ENCODE measurements around the gene ITGA6.

The ITGA6 gene

DNA sequence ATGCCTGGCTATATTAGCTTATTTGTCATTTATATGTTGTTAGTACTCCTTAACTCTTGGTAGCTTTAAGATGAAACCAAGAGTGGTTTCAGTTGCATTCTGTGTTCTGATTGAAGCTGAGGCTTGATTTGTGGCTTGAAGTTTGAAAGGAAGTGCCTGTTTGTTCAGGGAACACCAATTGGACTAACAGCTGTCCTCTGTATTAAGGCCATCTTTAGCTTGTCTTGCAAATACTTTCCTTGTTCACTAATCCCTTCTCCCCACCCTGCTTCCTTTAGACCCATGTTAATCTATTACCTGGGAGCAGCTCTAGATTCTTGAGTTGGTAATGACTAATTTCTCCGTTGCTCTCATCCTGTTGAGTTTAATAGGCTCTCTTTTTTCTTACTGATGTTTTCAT lies 13.4 kb downstream of the ITGA6 start:
- DNase-seq (ENCODE audit: low read depth, low spot score): no peak

DNA sequence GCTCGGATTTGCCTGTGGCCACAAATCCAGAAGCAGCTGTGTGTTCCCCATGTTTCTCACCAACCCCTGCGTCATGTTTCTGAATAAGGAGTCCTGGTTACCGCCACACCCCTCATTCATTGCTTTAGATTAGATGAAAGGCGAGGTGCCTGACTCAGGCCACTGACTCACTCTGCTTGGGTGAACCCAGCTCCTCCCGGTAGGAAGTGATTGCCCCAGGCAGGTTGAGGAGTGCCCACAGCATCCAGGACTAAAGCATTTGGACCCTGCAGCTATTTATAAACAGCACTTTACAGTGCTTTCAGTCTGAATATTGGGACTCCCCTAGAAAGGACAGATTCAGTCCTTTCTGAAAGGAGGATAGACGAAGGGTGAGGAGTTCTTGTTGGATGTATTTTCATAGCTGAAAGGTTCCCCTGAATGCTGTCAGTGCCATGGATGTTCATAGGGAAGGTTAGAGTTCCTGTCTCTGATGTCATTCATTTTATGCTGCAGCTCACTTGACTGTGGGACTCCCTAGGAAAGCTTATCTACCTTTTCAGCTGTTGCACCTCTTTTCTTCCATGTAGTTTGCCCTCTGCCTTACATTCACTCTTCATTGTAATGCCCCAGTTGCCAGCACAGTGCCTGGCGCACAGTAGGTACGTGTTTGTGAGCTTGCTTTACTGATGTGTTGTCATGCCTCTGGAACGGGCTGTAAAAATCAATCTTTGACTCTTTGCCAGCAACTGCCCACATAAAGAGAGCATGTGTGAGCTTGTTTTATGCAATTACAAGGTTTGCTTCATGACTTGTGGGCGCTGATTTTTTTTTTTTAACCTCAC lies 14.9 kb downstream of the ITGA6 start:
- DNase-seq (ENCODE audit: low read depth, low spot score): no peak

DNA sequence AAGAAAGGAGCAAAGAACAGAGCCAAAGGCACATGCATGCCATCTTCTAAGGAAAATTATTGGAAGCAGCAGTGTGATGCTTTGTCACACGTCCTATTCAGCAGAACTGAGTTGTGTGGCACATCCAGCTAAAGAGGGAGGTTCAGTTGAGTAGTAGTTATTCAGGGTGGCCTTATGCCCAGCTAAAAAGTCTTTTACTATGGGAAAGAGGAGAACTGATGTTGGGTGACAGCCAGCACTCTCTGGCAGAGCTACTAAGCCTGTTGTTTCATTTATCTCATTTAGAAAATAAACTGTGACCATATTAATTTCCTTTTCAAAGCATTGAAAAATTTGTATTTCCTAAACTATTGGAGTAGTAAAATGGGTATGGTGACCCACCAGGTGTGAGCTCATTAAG lies 18.5 kb downstream of the ITGA6 start:
- DNase-seq (ENCODE audit: low read depth, low spot score): no peak

DNA sequence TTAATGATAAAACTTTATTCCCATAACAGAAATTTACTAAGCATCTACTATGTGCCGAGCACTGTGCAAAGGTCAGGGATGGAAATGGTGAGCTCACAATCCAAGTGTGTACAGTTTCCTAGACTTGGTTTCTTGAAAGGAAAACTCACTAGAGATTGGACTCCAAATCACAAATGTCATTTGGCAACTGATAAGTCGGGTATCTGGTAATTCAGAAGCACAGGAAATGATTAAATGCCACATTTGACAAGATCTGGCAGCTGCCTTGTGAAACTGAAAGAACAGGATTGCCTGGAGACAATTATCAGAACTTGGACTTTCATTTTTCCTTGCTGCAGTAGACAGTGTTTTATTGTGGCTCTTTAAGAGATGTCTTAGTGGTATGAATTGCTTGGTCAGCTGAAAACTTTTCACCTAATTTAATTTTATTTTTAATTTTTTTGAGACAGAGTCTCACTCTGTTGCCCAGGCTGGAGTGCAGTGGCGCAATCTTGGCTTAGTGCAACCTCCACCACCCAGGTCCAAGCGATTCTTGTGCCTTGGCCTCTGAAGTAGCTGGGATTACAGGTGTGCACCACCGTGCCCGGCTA lies 19.2 kb downstream of the ITGA6 start:
- no peak for DNase-seq (ENCODE audit: low read depth, low spot score)

DNA sequence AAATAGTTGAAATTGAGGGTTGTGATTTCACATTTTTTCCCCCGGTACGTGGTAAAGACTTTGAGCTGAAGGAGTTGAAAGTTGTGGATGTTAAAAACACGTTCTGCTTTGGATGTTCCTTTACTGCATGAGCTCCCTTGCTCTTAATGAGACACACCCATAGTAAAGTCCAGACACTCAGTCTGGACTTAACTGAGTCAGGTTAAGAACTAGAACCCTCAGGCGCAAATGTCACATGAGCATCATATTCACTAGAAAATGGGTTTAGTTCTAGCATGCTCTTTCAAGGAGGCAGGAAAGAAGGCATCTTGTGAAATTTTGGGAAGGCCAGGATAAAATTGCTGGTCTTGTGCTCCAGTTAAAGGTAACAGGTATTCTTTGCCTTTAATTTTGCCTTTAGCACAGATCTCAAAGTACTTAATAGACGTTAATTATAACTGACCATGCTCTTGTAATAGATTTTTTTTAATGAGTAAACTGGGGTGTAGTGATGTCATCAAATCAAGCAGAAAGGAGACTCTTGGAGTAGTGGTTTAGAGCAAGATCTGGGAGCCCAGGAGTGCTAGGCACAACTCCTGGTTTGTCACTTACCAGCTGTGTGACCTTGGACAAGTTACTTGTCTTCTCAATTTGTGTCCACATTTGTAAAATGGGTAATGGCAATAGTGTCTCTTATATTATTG lies 20.6 kb downstream of the ITGA6 start:
- no peak for DNase-seq (ENCODE audit: low read depth, low spot score)

DNA sequence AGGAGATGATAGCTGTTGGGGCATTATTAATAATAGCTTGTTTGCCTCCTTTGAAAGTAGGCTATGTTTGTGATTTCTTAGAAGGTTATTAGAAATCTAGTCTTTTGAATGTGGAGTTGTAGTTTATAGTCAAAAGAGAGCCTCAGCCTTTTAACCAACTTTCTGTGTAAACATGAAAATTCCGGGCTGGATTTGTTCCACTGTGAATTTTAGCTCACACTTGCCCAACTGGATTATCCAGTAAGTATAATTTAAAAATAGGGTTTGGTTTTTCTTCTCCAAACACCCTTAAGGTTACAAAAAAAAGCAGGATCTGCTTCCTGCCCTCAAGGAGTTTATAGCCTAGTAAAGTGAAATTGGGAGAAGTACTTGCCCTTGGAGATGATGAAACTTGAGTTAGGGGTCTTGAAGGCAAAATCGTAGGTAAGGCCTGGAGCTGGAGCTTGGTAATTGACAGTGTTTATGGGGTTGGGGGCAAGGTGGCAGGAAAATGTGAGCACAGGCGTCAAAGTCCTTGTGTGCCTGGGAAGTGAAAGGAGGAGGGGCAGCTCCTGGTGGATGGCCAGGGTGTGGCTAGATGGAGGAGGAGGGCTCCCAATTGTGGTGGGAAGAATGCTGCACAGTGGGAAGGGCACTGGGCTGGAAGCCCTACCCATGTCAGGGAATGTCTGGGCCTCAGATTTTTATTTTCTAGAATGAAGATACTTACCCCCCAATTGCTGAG lies 21.3 kb downstream of the ITGA6 start:
- no peak for DNase-seq (ENCODE audit: low read depth, low spot score)

DNA sequence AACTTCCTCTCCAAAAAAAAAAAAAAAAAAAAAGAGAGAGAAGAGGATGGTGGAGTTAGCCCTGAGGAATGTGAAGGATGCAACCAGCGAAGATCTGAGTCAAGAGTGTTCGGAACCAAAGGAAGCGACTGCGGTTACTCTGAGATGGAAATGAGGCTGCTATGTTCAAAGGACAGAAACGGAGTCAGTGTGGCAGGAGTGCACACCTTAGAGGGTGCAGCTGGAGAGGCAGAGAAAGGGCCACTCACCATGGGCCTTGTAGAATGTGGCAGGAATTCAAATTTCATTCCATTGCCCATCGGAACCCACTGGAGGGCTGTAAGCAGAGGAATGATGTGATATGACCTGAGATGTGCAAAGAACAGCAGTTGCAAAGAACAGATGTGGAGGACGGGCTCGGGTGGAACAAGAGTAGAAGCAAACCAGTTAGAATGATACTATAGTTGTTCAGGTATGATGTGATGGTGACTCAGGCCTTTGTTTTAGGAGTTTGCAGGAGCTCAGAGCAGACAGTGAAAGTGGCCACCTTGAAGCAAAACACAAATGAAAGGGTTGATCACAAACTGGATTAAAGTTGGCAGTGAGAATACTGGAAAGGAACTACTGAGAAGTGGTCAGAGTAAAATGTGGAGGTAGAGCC lies 22.6 kb downstream of the ITGA6 start:
- DNase-seq (ENCODE audit: low read depth, low spot score): no peak

DNA sequence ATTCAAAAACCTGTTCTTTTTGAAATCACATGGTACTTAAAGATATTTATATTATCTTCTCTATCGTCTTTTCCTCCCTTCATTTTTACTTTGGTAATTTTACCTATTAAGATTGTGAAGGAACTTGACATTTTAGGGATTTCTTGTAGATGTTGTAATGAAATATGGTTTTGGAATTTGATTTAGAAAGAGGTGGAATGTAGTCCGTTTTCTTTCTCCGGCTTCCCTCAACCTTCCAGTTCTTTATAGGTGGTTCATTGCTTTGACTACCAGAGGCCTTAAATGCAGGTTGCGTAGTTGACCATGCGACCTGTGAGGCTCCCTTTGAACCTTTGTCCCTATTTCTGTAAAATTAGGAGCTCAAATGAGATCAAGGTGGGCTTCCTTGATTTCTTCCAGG lies 24.5 kb downstream of the ITGA6 start:
- DNase-seq (ENCODE audit: low read depth, low spot score): no peak

DNA sequence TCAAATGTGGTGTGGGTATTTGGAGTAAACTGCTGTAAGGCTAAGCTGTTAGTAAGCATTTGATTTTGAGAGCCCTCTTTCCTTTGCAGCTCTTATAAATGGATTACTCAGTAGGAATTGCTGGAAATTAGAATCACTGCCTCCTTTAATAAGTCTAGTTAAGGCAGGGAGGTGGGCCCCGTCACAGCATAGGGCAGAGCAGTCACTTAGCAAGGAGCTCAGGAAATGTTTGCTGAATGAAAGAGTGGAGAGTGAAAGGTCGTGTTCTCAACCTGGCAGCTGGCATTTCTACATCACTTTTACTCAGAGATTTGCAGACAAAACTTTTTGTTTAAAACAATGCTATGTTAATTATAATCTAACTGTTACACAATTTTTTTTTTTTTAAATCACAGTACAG lies 25.5 kb downstream of the ITGA6 start:
- DNase-seq (ENCODE audit: low read depth, low spot score): no peak

DNA sequence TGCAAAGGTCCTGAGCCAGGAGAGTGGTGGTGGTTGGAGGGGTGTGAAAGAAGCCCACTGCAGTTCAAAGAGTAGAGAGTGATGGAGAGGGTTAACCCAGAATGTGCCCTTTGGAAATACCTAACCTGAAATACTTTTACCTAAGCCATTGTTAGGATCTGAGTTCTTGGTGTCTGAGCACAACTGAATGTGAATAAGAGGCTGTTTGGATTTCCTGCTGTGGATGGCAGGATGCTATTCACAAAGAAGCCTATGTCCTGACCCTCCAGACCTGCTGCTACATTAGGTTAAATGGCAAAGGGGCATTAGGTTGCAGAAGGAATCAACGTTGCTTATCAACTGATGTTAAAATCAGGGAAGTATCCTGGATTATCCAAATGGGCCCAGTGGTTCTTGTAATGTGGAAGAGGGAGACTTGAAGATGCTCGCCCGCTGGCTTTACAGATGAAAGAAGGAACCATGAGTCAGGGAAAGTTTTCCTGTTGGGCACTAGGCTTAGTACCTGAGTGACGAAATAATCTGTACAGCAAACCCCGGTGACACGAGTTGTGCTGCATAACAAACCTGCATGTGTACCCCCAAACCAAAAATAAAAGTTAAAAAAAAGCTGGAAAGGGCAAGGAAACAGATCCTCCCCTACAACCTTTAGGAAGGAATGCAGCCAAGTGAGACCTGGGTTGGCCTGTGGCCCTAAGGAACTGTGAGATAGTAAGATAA lies 27.2 kb downstream of the ITGA6 start:
- DNase-seq (ENCODE audit: low read depth, low spot score): no peak

DNA sequence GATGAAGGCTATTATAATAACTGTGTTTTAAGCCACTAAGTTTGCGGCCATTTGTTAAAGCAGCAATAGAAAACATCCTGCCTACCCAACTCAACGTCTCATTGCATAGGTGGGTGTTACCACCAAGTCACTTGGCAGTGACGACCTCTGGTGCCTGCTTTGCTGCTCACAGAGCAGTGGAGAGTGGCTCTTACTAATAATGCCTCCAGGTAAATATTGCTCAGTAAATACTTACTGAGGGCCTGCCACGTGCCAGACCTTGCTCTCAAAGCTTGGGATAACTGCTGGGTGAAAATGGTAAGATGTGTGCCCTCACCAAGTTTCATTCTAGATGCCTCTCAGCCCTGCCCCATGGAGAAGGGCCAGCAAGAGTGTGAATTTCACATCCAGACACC lies 27.7 kb downstream of the ITGA6 start:
- no peak for DNase-seq (ENCODE audit: low read depth, low spot score)

DNA sequence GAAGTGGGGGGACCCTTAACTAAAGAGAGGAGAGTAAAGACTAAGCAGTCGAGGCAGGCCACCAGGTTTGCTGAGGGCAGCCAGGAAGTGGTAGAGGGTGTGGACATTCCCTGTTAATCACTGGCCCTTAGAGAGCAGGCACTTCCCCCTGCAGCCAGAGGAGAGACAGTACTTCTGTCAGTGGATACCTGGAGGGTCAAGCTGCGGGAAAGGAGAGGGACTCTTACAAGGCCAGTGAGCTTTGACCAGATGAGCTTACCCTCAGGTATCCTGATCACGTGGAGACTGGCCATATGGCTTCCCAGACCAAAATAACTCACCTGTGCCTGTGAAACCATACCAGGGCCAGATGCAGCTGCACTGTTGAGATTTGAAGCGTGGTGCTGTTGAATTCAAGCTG lies 28.6 kb downstream of the ITGA6 start:
- DNase-seq (ENCODE audit: low read depth, low spot score): no peak

DNA sequence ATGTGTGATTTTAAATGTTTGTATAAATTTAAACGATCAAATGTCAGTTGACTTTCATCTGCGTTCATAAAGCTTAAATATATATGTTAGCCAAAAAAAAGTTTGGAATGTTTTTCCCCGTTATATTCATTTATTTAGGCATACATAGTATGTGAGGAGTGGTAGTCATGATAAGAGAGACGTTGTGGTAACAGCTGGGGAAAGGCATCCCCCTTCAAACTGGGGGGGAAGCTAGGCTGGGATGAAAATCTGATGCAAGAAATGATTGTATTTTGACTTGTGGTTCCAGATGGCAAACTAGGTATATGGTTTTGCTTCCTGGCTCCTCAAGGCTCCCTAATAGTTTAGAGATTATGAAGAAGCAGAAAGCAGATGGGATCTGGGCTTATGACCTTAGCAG lies 30.1 kb downstream of the ITGA6 start:
- DNase-seq (ENCODE audit: low read depth, low spot score): no peak

DNA sequence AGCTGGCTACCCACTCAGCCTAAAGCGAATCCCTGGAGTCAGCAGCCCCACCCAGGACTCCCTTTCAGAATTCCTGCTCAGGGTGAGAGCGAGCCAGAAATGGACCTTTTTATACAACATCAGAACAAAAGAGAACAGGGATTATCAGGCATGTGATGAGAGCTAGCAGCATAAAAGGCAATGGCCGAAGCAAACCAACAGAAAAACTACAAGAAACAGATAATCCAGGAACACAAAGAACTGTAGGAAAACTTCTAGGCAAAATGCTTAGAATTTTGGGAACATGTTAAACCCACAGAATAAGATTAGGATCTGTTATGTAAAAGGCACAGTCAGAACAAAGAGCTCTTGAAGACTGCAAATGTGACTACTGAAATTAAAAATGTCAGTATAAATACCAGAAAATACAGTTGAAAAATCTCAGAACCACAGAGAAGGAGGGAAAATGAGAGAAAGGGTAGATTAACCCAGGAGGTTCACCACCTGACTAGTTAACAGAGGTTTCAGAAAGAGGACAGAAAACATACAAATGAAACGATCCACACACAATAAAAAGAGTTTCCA lies 31.3 kb downstream of the ITGA6 start:
- no peak for DNase-seq (ENCODE audit: low read depth, low spot score)

DNA sequence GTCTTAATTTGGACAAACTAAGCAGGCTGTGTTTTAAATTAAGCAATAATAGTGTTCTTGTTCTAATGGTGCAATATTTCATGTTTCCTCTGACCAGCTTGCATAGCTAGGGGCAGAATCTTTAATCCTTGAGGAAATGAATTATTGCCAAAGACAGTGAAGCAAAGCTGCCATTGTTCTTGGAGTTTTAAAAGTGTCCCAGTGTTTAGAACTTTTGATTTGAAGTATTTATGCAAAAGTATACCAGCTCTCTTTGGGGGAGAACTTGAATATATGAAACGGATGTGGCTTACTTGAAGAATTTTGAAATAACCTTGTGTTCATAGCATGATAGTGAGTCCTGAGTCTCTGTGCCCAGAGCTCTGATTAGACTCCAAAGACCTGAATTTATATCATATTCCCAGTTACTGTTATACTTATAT lies 33.4 kb downstream of the ITGA6 start:
- DNase-seq (ENCODE audit: low read depth, low spot score): no peak

DNA sequence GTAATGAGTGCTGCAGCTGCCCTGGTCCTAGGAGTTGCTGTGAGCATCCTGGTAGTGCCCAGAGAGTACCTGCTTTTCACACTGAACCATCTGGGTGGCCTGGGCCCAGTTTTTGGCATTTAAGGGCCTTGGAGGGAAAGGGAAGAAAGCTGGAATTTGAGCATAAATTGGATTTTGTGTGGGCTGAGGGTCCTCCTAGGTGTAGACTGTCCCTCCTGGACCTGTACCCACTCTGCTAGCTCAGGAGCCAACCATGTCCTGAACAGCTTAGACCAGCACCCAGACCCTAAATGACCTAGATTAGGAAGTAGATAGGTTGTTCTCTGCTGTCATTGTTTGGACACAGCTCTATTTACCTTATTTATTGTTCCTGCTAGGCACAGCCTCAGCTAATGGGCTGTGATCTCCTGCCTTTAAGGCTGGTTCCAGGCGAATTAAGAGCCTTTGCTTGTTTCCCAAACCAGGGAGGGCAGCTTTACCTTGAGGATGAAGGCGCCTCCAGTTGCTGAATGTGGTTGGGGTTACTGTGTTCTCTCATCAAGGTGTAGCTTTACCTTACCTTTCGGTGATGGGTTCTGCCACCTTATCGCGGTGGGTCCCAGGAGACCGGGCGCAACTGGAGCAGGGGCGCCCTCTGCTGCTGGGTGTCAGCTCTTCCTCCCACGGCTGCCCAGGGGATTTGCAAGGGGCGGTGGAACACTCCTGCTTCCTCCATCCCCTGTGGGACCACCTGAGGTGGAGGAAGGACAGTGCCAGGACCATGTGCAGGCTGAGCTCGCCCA lies 34.4 kb downstream of the ITGA6 start:
- no peak for DNase-seq (ENCODE audit: low read depth, low spot score)

DNA sequence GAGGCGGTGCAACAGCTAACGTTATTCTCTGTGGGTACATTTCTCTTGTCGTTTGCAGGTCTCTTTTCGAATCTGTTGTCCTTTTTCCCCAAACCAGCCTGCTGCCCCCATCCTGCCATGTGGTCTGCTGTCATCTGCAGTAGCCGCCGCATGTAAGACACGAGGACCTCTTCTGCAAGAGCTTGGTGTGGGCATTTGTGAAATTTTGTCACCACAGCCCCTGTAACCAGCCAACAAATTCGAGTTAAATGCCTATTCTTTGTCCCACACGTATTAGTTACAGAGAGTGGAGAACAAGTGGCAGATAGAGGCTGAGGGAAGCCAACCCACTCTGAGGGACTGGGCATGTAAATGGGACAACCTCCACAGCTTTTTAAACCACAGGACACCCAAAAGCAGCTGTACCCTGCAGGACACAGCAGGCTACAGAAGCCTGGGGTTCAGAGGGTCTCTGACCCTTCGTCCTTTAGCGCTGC lies 35.0 kb downstream of the ITGA6 start:
- DNase-seq (ENCODE audit: low read depth, low spot score): no peak

DNA sequence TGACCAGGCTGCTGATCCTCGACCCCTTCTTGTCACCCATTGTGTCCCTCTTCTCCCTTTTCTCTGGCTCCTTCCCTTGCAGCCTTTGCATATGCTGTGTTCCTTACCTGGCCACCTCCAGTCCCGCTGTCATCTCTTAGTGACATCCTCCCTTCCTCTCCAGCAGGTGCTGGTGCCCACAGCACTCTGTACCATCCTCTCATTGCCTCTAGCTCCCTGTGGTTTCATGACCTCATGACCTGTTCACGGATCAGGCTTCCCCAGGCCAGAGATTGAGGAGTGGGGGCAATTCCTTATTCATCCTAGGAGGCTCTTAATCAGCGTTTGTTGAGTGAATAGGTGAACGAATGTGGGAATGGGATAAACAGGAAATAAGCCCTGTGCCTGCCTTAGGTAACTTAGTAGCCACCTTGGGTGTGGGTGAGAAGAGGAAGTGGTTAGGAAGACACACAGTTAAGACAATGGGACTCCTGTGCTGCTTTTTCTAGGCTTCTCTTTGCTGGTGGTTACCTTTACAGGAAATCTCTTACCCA lies 35.5 kb downstream of the ITGA6 start:
- no peak for DNase-seq (ENCODE audit: low read depth, low spot score)

DNA sequence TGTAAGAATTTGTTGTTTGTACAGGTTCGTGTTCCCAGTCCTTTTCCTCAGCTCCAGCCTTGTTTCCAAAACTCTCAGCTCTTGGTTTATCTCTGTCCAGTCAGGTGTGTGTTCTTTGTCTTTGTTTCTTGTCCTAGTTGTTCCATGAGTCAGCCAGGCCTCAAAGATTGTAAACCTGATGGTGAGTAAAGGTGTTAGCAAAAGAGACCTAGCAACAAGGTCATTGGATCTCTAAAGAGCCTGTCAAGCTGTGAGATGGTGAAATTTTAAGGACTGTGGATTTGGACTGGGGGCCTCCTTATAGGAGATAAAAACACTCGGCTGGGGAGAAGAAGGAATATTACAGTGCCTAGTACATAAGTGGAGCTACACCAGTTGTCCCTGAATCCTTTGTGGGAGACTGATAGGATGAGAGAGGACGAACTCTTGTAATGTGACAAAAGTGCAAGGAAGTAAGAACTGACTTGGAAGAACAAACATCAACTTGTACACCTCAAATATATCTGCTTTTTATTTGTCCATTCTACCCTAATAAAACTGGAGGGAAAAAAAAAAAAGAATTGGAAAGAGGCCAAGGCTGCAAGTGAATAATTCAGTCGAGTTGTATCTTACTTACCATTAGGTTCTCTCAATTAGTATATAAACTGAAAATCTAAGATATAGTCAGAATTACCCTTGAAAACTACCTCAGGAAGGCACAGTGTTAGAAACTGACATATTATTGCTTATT lies 37.2 kb downstream of the ITGA6 start:
- no peak for DNase-seq (ENCODE audit: low read depth, low spot score)
